Colonic mucosa (tissue), 4 donors: ENCODE data around the gene ASTN1. TPM values are rescaled to one million over a fixed set of nuclear protein-coding genes. Genes with fewer than 3 reads are reported as not detected.
"Not testable (repeated sequence)": the region's sequence is repeated elsewhere in the genome, so short reads cannot be mapped to it uniquely, and the experiment has no call there.

Experiments
- DNase-seq: peaks from one replicate; pipeline ENCODE4 v3.0.0-alpha.2; 2020
- H3K27ac ChIP-seq: fragments of 200-600 bp; one replicate; pipeline ENCODE4 v1.8.0; 2021
- H3K27me3 ChIP-seq: fragments of 200-600 bp; one replicate; pipeline ENCODE4 v1.8.0; 2021
- H3K36me3 ChIP-seq: fragments of 200-600 bp; one replicate; pipeline ENCODE4 v1.8.0; 2021
- H3K4me1 ChIP-seq: fragments of 200-600 bp; one replicate; pipeline ENCODE4 v1.8.0; 2021; ENCODE audit warnings: mild to moderate bottlenecking
- H3K4me3 ChIP-seq: fragments of 200-600 bp; one replicate; pipeline ENCODE4 v1.8.0; 2021
- H3K9ac ChIP-seq, 2 donors: one replicate each; pipeline ENCODE4 v1.7.0; 2013; ENCODE audit warnings: control low read depth in 2 of 2, low read depth in 2 of 2, low read length in 2 of 2
- H3K9me3 ChIP-seq: fragments of 200-600 bp; one replicate; pipeline ENCODE4 v1.8.0; 2021
- CTCF ChIP-seq: fragments of 200-600 bp; IDR thresholded peaks from one replicate; pipeline ENCODE4 v1.8.0; 2022; ENCODE audit warnings: antibody characterized with exemption, mild to moderate bottlenecking
- intact Hi-C: fragments of 100-400 bp; cut with DNase I; formaldehyde crosslinking; loops from one replicate; pipeline ENCODE4 v1.14.1; 2022
- total RNA-seq, 2 donors: library from RNA; stranded (reverse); fragmentation: NEBNext Ultra II Directional in 1 of 2; extraction: Animal tissue kit (Norgen Biotek cat#: 25700) in 1 of 2; gene quantifications; one replicate each; pipeline ENCODE4 v1.2.1, GENCODE V29; 2021
- donor health status: healthy.
- donor health status: DM: no; HTN: no; CAD: no.
- donor health status: DM: no; HTN: no; CAD: no.

ASTN1 gene
- total RNA-seq, 2 donors from 2014 or later = 0.15 to 0.42 TPM

DNA sequence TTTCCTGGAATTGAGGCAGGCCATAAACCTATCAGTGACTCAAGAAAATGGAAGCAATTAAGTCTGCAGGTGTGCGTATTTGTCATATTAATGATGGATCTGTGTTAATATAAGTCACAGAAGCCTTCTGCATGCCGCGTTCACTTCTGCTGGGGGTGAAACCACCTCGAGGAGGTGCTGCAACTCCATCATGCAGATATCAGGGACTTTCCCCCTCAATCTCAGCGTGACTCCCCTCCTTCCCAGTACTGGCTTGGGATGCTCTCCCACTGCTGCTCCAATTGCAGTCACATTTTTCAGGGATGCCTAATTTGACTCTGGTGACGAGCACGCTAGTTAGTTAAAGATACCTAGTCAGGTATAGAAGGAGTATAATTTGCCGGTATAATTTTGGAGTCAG, 87.5 kb downstream of the ASTN1 start:
- H3K36me3 ChIP-seq = no peaks in the 10 kb centered on the region
- DNase-seq = no peak
- H3K4me3 ChIP-seq = no peak overlapping the region
- H3K27me3 ChIP-seq = no peaks in the 10 kb centered on the region
- no peak overlapping the region for H3K9ac ChIP-seq
- no peaks in the 10 kb centered on the region for H3K4me1 ChIP-seq
- no peak for TF ChIP-seq CTCF
- H3K27ac ChIP-seq = no peak overlapping the region
- no peaks in the 10 kb centered on the region for H3K9me3 ChIP-seq
- intact Hi-C loops = no loop called here

DNA sequence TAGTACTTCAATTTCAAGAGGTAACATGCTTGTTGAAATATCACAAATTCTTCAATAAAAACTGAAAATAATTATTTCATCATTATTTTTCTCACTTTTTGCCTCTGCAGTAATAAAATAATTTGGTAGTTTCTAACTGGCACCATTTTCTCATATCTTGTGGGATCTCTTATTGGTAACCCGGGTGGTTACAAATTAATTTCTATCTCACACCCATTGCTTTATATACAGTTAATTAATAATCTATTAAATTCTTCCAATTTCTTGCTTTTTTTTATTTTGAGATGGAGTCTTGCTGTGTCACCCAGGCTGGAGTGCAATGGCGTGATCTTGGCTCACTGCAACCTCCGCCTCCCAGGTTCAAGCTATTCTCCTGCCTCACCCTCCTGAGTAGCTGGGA, 89.7 kb downstream of the ASTN1 start:
- intact Hi-C loops, H3K36me3 ChIP-seq, H3K9me3 ChIP-seq, H3K4me3 ChIP-seq, DNase-seq, H3K9ac ChIP-seq, H3K27me3 ChIP-seq, H3K4me1 ChIP-seq, H3K27ac ChIP-seq: not testable (repeated sequence)

GRCh38 chr1:177069490-177069889, 95.0 kb downstream of the ASTN1 start:
- no peak for TF ChIP-seq CTCF
- no peaks in the 10 kb centered on the region for H3K27me3 ChIP-seq

GRCh38 chr1:177067752-177068410, 96.6 kb downstream of the ASTN1 start:
- Histone ChIP-seq H3K9me3 (no peaks in the 10 kb centered on the region), H3K4me3 (no peak overlapping the region), H3K27ac (no peak overlapping the region), H3K27me3 (no peaks in the 10 kb centered on the region), H3K9ac (no peak overlapping the region), H3K4me1 (no peaks in the 10 kb centered on the region), H3K36me3 (no peaks in the 10 kb centered on the region)
- TF ChIP-seq CTCF = no peak
- intact Hi-C loops = no loop called here
- DNase-seq = no peak

More at GRCh38 chr1:177069490-177069889, 95.0 kb downstream of the ASTN1 start:
- no peak for DNase-seq
- Histone ChIP-seq H3K36me3 (no peaks in the 10 kb centered on the region), H3K9me3 (no peaks in the 10 kb centered on the region), H3K4me3 (no peak overlapping the region), H3K4me1 (no peaks in the 10 kb centered on the region), H3K9ac (no peak overlapping the region), H3K27ac (no peak overlapping the region)
- intact Hi-C loops = no loop called here

DNA sequence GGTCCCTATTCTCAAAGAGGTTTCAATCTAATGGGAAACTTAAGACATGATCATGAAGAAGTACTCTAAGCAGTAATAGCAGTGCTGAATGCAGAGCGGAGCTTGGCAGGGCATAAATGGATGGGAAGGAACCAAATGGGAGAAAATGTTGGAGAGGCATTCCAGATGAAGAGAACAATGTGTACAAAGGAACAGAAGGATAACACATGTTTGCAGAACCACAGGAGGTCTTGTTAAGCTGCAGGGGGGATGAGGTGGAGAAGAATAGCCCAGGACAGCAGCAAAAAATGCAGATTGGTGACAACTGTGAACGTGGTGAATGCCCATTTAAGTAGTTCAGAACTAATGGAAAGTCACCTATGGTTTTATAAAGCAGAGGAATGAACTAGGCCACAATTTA, 99.1 kb downstream of the ASTN1 start:
- H3K27ac ChIP-seq = no peak overlapping the region
- no peak for TF ChIP-seq CTCF
- no peaks in the 10 kb centered on the region for H3K9me3 ChIP-seq
- H3K36me3 ChIP-seq = no peaks in the 10 kb centered on the region
- intact Hi-C loops = no loop called here
- H3K4me3 ChIP-seq = no peak overlapping the region
- H3K9ac ChIP-seq = no peak overlapping the region
- no peak for DNase-seq
- no peaks in the 10 kb centered on the region for H3K4me1 ChIP-seq
- no peaks in the 10 kb centered on the region for H3K27me3 ChIP-seq

DNA sequence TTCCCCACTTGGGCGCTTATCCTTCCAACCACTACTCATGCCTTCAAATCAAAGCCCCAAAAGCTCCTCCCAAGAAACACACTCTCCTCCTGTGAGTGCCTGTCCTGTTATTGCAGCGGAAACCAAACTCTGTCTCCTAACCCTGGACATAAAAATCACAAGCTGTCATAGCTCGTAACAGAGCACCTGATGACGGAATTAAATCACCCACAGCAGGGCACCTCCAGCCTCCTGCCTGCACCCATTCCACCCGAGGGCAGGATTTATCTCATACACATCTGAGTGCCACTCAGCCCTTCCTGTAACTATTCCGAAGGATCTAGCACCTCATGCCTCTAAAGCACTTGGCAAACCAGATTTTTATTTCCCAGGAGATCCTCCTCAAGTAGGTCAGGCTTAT, 100.9 kb downstream of the ASTN1 start:
- H3K27ac ChIP-seq = no peak overlapping the region
- no peaks in the 10 kb centered on the region for H3K4me1 ChIP-seq
- no peak for DNase-seq
- H3K4me3 ChIP-seq = no peak overlapping the region
- no peak for TF ChIP-seq CTCF
- H3K9ac ChIP-seq = no peak overlapping the region
- no peaks in the 10 kb centered on the region for H3K27me3 ChIP-seq
- no peaks in the 10 kb centered on the region for H3K36me3 ChIP-seq
- intact Hi-C loops = no loop called here
- H3K9me3 ChIP-seq = no peaks in the 10 kb centered on the region
